ENCODE measurements around the gene RENBP.

Gene RENBP

DNA sequence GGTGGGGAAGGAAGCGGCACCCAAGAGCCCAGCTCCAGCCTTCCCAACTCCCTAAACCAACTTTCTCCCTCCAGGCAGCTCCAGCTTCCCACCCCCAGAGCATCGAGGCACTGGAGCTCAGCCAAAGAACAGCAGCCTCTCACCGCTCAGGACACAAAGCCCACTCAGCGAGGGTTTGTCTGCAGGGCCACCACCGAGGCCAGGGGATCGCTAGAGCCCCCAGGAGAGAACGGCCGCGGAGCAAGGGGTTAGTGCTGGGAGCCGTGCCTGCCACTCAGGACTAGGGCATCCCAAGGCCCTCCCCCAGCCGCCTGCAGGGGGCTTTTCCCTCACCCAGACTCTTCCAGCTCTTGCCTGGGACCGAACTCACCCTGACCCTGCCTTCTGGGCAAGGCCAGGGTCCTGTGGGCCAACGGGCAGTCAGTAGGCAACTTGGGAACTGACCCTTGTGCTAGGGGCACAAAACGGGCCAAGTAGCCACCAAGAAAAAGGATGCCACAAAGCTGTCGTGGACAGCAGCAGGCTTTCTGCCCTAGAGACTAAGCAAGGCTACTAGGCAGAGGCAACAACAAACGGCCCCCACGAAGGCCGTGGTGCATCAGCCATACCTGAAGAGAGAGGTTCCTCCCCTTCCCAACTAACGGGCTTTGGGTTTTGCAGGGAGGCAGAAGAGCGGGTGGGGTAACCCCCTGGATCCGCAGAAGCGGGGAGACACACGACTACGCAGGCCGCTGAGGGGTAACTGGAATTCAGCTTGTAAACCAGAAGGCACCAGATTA, 24.9 kb upstream of the RENBP start:
- H3K27ac ChIP-seq: no peak overlapping the region
- peaks cover 10% of the 10 kb centered on the region; the same call in 1 of the 2 replicates for H3K36me3 ChIP-seq (ENCODE audit: insufficient read depth, low read length)
- no peak for DNase-seq (ENCODE audit: low read depth, low spot score)
- H3K9me3 ChIP-seq (ENCODE audit: low read depth, low read length): no peaks in the 10 kb centered on the region
- peak overlapping the region; percentile 93 for H3K4me3 ChIP-seq
- TF ChIP-seq FOXP2 (optimal IDR thresholded peaks at IDR 0.05; ENCODE audit: control extremely low read depth, extremely low read length, insufficient read depth): no peak
- no peak for TF ChIP-seq EZH2 (IDR thresholded peaks at IDR 0.05)
- no peak for TF ChIP-seq POLR2AphosphoS5 (IDR thresholded peaks at IDR 0.05; ENCODE audit: borderline replicate concordance, low read depth, low read length)
- peak overlapping the region; percentile 70 for H3K9ac ChIP-seq (ENCODE audit: insufficient read length)

DNA sequence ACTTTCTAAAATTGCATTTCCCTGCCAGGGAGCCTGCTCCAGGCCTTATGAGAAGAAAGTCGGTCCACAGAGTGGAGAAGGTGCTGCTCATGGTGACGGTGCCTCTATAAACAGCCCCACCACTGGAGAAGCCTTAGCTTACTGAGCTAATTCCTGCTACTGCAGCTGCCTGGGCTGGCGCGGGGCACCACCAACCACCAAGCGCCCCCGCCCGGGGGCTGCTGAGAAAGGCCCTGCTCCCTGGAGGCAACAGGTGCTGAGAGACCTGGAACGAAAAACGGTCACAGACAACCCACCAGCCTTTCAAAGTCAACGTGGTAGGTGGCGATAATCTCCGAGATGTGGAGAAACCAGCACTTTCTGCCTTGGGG, 24.3 kb upstream of the RENBP start:
- Histone ChIP-seq H3K4me3 (peak overlapping the region; percentile 93), H3K9me3 (ENCODE audit: low read depth, low read length) (no peaks in the 10 kb centered on the region), H3K9ac (ENCODE audit: insufficient read length) (peak overlapping the region; percentile 70), H3K36me3 (ENCODE audit: insufficient read depth, low read length) (peaks cover 15% of the 10 kb centered on the region; the same call in 1 of the 2 replicates), H3K27ac (no peak overlapping the region)
- DNase-seq (ENCODE audit: low read depth, low spot score): no peak
- TF ChIP-seq POLR2AphosphoS5 (IDR thresholded peaks at IDR 0.05; ENCODE audit: borderline replicate concordance, low read depth, low read length): no peak
- no peak for TF ChIP-seq EZH2 (IDR thresholded peaks at IDR 0.05)
- no peak for TF ChIP-seq FOXP2 (optimal IDR thresholded peaks at IDR 0.05; ENCODE audit: control extremely low read depth, extremely low read length, insufficient read depth)

DNA sequence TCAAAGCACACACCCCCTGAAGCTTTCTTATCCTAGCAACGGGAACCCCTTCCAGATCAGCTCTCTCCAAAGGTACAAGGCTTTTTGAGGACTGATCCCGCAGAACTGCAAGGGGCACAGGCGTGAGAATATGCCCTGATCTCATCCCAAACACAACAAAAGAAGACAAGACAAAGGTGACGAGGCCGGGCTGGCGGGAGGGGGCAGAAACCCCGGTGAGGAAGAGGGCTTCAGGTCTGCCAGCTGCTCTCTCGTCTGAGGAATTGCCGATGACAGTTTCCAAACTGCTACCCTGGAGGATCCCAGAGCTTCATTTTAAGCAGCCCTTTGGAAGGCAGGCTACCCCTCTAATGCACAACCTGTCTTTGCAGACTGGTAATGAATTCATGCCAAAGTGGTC, 23.8 kb upstream of the RENBP start:
- H3K36me3 ChIP-seq (ENCODE audit: insufficient read depth, low read length): peaks cover 20% of the 10 kb centered on the region; the same call in 1 of the 2 replicates
- no peak for DNase-seq (ENCODE audit: low read depth, low spot score)
- H3K27ac ChIP-seq: no peak overlapping the region
- peak overlapping the region; percentile 93 for H3K4me3 ChIP-seq
- H3K9me3 ChIP-seq (ENCODE audit: low read depth, low read length): no peaks in the 10 kb centered on the region
- no peak for TF ChIP-seq FOXP2 (optimal IDR thresholded peaks at IDR 0.05; ENCODE audit: control extremely low read depth, extremely low read length, insufficient read depth)
- no peak for TF ChIP-seq POLR2AphosphoS5 (IDR thresholded peaks at IDR 0.05; ENCODE audit: borderline replicate concordance, low read depth, low read length)
- no peak for TF ChIP-seq EZH2 (IDR thresholded peaks at IDR 0.05)
- peak overlapping the region; percentile 29 for H3K9ac ChIP-seq (ENCODE audit: insufficient read length)

DNA sequence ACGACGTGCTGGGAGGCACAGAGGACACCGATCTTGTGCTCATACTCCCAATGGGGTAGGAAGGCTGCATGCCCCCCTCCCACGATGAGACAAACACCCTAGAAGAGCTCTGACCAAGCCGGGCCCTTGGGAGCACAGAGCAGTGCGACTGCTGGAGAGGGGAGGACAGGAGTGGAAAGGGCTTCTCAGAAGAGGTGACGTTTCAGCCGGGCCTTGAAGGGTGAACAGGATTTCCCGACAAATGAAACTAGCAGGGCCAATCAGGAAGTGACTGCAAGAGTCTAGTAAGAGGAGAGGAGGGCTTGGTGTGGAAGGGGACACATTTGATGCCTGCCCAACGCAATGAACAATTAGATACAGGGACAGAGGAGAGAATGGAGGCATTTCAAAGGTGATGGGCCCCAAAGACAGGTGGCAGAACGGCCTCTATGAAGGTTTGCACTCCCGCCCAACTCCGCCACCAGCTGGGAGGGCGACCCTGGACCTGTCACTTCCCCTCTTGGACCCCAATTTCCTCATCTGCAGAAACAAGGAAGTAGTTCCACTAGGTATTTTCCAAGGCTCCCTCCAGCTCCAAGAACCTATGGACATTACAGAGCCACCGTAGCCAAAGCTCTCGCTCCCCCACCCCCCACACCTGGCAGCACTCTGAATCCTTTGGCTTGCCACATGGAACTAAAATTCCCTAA, 23.2 kb upstream of the RENBP start:
- no peak for TF ChIP-seq POLR2AphosphoS5 (IDR thresholded peaks at IDR 0.05; ENCODE audit: borderline replicate concordance, low read depth, low read length)
- TF ChIP-seq EZH2 (IDR thresholded peaks at IDR 0.05): no peak
- no peak for TF ChIP-seq FOXP2 (optimal IDR thresholded peaks at IDR 0.05; ENCODE audit: control extremely low read depth, extremely low read length, insufficient read depth)
- Histone ChIP-seq H3K27ac (no peak overlapping the region), H3K9ac (ENCODE audit: insufficient read length) (peak overlapping the region; percentile 29), H3K4me3 (peak overlapping the region; percentile 93), H3K9me3 (ENCODE audit: low read depth, low read length) (no peaks in the 10 kb centered on the region), H3K36me3 (ENCODE audit: insufficient read depth, low read length) (peaks cover 24% of the 10 kb centered on the region; the same call in 1 of the 2 replicates)
- no peak for DNase-seq (ENCODE audit: low read depth, low spot score)

DNA sequence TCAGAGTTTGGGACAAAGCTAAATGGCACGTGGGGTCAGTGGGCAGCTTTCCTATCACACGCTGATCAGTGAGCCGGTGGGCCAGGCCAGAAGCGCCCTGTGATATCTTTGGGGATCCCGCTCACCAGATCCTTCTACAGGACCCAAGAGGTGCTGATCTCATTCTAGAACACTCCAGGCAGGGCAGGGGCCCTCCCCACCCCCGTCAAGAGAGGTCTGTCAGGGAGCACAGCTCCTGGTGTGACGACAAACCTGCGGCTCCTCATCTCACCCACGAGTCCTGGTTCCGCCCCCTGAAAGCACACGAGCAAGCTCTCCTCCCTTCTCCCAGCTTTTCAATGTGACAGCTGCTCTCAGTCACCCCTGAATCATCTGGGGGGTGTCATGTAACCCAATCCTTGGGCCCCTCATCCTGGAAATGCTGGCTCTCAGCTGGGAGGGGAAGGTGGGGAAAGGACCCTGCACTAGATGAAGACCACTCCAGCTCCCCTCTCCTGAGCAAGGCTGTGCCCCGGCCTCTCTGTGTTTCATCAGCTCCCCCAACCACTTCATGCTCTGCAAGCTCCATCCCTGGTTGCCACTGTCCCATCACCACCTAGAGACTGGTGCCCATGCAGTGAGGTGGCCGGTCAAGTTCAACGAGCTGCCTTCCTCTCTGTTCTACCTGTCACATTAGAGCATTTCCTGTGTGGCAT, 22.5 kb upstream of the RENBP start:
- no peak for DNase-seq (ENCODE audit: low read depth, low spot score)
- H3K9ac ChIP-seq (ENCODE audit: insufficient read length): no peak overlapping the region
- no peaks in the 10 kb centered on the region for H3K9me3 ChIP-seq (ENCODE audit: low read depth, low read length)
- TF ChIP-seq POLR2AphosphoS5 (IDR thresholded peaks at IDR 0.05; ENCODE audit: borderline replicate concordance, low read depth, low read length) (no peak), FOXP2 (optimal IDR thresholded peaks at IDR 0.05; ENCODE audit: control extremely low read depth, extremely low read length, insufficient read depth) (no peak), EZH2 (IDR thresholded peaks at IDR 0.05) (no peak)
- peaks cover 30% of the 10 kb centered on the region; the same call in 1 of the 2 replicates for H3K36me3 ChIP-seq (ENCODE audit: insufficient read depth, low read length)
- no peak overlapping the region for H3K4me3 ChIP-seq
- H3K27ac ChIP-seq: no peak overlapping the region

DNA sequence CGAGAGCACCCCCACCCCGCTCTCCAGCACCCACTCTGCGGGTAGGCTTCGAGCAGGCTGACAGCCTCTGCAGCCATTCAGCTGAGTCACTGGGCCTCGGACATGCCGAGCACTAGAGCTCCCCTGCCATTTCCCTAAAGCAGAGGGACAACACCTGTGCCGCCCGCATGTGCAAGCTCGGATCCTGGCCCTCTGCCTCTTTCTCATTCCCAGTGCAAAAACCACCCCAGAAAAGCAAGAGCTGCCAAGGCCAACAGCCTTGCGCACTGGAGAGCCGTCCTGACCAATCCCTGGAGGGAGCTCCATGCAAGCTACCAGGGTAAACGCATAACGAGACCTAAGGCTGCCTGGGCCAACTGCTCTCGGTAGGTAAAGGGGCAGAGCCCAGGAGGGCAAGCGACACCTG, 21.8 kb upstream of the RENBP start:
- no peaks in the 10 kb centered on the region for H3K9me3 ChIP-seq (ENCODE audit: low read depth, low read length)

DNA sequence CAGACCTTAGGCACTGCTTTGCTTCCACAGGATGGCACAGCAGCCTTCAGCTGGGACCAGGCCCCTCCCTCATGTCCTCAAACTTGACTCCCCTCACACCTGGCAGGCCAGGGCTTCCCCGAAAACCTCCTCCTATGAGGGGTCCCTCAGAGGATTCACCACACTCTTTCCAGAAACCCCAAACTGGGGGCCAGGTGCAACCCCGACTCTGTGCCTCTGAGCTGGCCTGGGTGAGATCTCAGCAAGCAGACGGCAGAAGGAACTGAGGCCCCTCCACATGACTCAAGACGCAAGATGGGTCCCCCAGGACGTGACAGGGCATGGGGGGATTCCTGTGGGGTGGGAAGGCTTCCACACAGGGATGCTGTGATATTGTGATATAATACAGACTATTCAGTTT, 21.0 kb upstream of the RENBP start:
- no peak overlapping the region for H3K27ac ChIP-seq
- no peaks in the 10 kb centered on the region for H3K9me3 ChIP-seq (ENCODE audit: low read depth, low read length)
- H3K4me3 ChIP-seq: no peak overlapping the region
- H3K36me3 ChIP-seq (ENCODE audit: insufficient read depth, low read length): peaks cover 45% of the 10 kb centered on the region; the same call in 1 of the 2 replicates
- H3K9ac ChIP-seq (ENCODE audit: insufficient read length): no peak overlapping the region
- TF ChIP-seq FOXP2 (optimal IDR thresholded peaks at IDR 0.05; ENCODE audit: control extremely low read depth, extremely low read length, insufficient read depth) (no peak), POLR2AphosphoS5 (IDR thresholded peaks at IDR 0.05; ENCODE audit: borderline replicate concordance, low read depth, low read length) (no peak), EZH2 (IDR thresholded peaks at IDR 0.05) (no peak)
- DNase-seq (ENCODE audit: low read depth, low spot score): no peak

More for the DNA sequence above, 21.8 kb upstream of the RENBP start:
- no peak overlapping the region for H3K27ac ChIP-seq
- no peak overlapping the region for H3K9ac ChIP-seq (ENCODE audit: insufficient read length)
- DNase-seq (ENCODE audit: low read depth, low spot score): no peak
- TF ChIP-seq POLR2AphosphoS5 (IDR thresholded peaks at IDR 0.05; ENCODE audit: borderline replicate concordance, low read depth, low read length): no peak
- no peak for TF ChIP-seq FOXP2 (optimal IDR thresholded peaks at IDR 0.05; ENCODE audit: control extremely low read depth, extremely low read length, insufficient read depth)
- TF ChIP-seq EZH2 (IDR thresholded peaks at IDR 0.05): no peak
- H3K36me3 ChIP-seq (ENCODE audit: insufficient read depth, low read length): peaks cover 38% of the 10 kb centered on the region; the same call in 1 of the 2 replicates
- no peak overlapping the region for H3K4me3 ChIP-seq

DNA sequence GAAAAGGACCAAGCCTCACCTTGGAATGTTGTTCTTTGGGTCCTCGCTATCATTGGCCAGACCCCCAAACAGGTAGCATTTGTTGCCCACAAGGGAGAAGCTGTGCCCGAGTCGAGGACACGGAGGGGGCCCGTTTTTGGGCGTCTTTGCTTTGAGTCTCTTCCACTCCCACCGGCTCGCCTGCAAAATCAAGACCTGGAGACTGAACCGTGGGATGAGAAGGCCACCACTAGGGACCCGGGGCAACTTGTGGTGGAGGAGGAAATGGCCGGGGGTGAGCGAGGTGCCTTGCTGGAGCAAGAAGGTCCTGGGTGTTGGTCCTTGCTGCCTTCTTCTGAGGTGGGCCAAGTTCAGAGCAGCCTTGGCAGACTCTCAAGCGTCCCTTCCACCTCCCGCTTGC, 19.7 kb upstream of the RENBP start:
- H3K9ac ChIP-seq (ENCODE audit: insufficient read length): no peak overlapping the region
- peaks cover 51% of the 10 kb centered on the region; the same call in 1 of the 2 replicates for H3K36me3 ChIP-seq (ENCODE audit: insufficient read depth, low read length)
- TF ChIP-seq FOXP2 (optimal IDR thresholded peaks at IDR 0.05; ENCODE audit: control extremely low read depth, extremely low read length, insufficient read depth) (no peak), EZH2 (IDR thresholded peaks at IDR 0.05) (no peak), POLR2AphosphoS5 (IDR thresholded peaks at IDR 0.05; ENCODE audit: borderline replicate concordance, low read depth, low read length) (no peak)
- DNase-seq (ENCODE audit: low read depth, low spot score): no peak
- no peaks in the 10 kb centered on the region for H3K9me3 ChIP-seq (ENCODE audit: low read depth, low read length)
- H3K27ac ChIP-seq: no peak overlapping the region
- no peak overlapping the region for H3K4me3 ChIP-seq
